ENCODE data around the gene DDX10.

Gene DDX10

GRCh38 chr11:108939135-108939534 lies 274.3 kb downstream of the DDX10 start:
- DNase-seq (ENCODE audit: low read depth): no peak

DNA sequence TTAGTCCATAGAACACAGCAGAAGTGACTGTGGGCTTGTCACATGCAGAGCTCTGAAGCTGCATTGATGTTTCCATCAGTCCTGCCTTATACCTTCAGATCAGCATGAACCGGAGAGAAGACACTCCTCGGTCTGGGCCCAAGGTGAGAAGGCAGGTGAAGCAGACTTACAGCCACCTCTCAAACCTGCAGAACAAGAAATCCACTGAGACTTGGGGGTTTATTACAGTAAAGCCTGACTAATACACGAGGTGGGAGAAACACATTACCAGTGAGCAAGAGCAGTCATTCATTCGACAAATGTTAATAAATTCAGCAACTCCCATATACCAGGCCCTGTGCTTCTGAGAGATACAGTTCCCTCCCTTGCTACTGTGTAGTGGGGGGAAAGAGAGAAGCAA lies 279.0 kb downstream of the DDX10 start:
- DNase-seq (ENCODE audit: low read depth): no peak

- no peak for DNase-seq (ENCODE audit: low read depth)
These were observed 279.8 kb downstream of the DDX10 start for GRCh38 chr11:108944471-108945178.

GRCh38 chr11:108945341-108945740 lies 280.5 kb downstream of the DDX10 start:
- DNase-seq (ENCODE audit: low read depth): no peak

DNA sequence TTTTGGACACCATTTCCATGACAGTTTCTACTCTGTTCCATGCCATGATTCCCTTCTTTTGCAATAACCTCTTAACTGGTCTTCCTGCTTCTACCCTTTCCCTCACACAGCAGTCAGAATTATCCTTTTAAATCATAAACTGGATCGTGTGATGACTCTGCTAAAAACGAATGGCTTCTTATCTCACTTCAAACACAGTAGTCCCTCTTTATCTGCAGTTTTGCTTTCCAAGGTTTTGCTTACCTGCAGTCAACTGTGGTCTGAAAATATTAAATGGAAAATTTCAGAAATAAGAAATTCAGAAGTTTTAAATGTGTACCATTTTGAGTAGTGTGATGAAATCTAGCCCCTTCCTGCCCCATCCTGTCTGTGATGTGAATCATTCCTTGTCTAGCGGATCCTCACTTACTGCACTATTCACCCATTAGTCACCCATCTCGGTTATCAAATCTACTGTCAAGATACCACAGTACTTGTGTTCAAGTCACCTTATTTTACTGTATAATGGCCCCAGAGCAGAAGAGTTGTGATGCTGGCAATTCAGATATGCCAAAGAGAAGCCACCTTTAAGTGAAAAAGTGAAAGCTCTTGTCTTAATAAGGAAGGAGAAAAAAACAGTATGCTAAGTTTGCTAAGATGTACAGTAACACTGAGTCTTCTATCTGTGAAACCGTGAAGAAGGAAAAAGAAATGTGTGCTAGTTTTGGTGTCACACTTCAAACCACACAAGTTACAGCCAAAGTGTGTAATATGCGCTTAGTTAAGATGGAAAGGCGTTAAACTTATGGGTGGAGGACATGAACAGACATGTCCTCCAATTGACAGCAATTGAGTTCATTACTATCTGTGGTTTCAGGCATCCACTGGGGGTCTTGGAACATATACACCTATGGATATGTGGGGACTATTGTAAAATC lies 283.0 kb downstream of the DDX10 start:
- no peak for DNase-seq (ENCODE audit: low read depth)

- peak; percentile 78 for DNase-seq (ENCODE audit: low read depth)
These were observed 293.7 kb downstream of the DDX10 start for GRCh38 chr11:108958368-108959104.

GRCh38 chr11:108959105-108959761 lies 294.4 kb downstream of the DDX10 start:
- no peak for DNase-seq (ENCODE audit: low read depth)

GRCh38 chr11:108959874-108960273 lies 295.0 kb downstream of the DDX10 start:
- no peak for DNase-seq (ENCODE audit: low read depth)

DNA sequence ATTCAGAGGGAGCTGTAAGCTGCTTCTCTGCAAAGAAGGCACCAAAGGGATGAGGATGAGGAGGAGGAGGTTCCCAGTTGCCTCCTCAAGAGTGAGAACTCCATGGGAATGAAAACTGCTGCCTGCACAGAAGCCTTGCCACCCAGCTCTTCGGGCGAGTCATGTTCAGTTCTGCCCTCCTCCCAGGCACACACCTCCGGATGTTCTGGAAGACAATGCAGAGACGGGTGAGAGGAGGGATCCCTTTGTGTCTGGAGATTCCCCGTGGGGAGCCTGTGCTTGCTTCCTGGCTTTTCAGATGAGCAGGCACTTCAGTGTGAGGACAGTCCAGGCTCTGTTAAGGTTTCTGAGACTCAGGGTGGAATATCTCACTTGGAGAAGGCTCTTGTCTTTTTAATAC lies 295.6 kb downstream of the DDX10 start:
- no peak for DNase-seq (ENCODE audit: low read depth)

DNA sequence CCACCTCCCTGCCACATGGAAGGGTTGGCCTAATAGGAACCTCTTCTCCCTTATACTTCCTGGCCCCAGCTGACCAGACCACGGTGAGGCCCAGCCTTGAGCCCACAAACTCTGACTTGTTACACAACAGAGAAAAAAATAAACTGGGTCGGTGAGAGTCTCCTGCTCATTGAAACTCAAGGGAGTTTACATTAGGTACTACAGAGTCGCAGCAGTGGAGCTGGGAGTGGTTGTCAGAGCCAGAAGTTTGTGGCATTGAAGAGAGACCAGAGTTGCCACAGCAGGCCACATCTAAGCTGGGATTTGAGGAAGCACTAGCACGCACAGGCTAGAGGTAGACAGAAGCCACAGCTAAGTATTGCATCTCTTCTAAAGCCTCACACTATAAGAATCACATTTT lies 296.2 kb downstream of the DDX10 start:
- DNase-seq (ENCODE audit: low read depth): no peak

DNA sequence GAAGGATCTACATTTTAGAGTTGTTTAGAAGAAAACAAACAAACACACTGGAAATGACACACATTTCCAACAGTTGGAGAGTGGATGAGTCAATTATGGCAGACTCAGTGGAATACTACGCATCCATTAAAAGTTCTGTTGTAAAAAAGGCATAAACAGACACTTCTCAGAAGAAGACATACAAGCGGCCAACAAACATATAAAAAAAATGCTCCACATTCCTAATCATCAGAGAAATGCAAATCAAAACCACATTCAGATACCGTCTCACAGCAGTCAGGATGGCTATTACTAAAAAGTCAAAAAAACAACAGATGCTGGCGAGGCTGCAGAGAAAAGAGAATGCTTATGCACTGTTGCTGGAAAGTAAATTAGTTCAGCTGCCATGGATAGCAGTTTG lies 298.2 kb downstream of the DDX10 start:
- DNase-seq (ENCODE audit: low read depth): no peak

GRCh38 chr11:108965306-108966001 lies 300.6 kb downstream of the DDX10 start:
- DNase-seq (ENCODE audit: low read depth): peak; percentile 96

- no peak for DNase-seq (ENCODE audit: low read depth)
These were observed 301.3 kb downstream of the DDX10 start for GRCh38 chr11:108966206-108966605.

DNA sequence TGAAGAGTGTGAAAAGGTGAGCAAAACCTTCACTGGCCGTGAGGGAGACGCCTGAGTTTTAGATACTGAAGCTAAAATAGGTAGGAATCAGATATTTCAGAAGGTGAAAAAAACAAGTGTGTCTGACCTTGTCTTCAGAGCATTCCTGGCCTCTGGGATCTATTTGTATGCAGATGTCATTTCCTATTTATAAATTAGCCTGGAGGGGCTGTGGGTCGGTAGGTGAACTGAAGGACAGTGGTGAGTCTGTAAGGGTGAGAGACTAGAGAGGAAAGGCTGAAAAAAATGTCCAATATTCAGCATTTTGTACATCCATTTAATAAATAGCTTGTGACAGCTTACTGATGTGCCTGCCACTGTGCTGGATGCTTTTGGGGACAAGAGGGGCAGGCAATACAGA lies 302.1 kb downstream of the DDX10 start:
- no peak for DNase-seq (ENCODE audit: low read depth)

DNA sequence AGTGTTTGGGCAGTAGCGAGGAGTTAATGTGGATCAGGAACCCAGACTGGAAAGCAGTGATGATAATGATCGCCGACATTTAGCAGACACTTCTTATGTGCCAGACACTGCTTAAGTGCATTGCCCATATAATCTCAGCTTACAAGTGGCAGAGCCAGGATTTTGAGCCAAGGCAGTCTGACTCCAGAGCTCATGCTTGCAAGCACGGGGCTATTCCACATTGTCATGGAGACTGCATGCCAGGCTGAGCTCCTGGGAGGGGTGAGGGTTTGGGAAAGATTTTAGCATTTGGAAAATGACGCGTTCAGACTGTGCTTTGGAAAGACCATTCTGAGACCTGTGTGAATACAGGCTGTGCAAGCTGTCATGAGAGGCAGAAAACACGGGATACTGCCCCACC lies 302.7 kb downstream of the DDX10 start:
- peak; percentile 86 for DNase-seq (ENCODE audit: low read depth)

DNA sequence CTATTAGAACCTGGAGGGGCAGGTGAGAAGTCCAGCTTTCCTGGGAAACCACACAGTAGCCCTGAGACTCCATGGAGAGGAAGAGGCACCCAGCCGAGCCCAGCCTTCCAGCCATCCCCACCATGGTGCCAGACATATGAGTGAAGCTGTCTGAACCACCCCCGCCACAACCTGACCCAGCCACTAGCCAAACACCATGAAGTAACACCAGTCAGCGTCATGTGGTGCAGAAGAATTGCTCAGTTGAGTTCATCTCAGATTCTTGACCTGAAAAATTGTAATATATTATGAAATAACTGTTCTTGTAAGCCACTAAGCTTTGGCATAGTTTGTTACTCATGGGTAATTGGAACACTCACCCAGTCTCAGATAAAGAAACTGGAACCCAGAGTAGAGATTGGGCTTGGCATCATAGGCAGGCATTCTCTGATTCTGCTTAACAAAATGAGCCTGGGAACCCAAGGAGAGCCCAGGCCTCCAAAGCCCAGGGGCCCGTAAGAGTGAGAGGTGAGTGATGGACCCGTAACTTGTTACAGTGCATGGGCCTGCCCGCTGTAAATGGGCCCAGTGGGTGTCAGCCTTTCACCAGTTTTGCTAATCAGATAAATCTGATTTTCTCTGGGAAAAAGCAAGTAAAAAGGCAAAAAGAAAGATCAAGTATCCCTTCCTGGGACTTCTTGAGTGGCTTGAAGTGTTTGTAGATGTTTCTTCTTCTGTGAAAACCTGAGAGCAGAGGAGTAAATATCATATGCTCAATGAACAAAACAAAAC lies 305.5 kb downstream of the DDX10 start:
- DNase-seq (ENCODE audit: low read depth): peak; percentile 48

DNA sequence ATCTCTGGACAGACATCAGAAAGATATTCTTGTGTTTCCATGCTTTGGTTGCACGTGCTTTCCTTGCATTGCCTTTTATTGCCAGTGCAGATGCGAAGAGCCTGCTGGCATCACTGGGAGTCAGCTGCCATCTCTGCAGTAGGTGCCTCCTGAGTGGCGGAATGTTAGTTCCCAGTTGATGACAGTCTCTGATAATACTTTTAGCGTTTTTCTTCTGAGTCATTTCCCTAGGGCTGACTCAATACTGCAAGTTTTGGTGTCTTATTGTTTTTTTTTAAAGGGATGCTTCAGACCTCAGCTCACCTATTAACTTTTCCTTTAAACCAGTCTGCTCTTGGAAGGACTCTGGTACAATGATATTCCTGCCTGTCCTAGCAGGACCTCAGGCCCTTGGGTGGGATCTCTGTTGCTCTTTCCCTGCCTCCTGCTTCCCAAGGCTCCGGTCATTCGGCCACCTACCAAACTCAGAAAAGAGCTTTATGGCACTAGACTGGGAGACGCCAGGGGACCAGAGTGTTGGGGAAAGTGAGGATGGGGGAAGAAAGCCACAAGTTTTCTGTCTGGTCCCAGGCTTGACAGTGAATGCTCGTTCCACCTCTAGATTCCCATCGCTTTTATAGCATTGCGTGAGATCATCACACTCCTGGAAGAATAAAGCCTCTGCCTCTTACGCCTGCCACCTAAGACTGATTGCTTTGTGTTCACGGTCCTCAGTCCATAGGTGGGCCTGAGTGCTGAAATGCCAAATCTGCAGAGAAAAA lies 308.7 kb downstream of the DDX10 start:
- peak; percentile 52 for DNase-seq (ENCODE audit: low read depth)

- DNase-seq (ENCODE audit: low read depth): no peak
These were observed 310.2 kb downstream of the DDX10 start for GRCh38 chr11:108975026-108975425.

DNA sequence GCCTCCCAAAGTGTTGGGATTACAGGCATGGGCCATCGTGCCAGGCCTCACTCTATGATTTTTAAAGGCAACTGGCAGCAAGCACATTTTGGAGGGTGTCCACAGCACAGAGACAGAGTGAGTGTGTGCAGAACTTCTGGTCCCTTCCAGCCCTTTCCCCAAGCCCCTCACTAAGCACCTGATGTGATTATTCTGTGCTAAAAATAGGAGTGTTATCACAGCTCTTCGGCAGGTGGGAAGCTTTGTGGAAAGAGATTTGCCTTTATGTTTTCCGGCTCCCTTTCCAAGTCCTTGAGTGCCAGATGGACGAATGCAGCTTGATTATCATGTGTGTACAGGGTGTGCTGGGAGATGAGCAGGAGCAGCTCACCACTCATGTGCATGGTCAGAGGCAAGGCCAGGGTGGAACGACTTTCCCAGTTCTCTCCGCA lies 310.8 kb downstream of the DDX10 start:
- no peak for DNase-seq (ENCODE audit: low read depth)

All from fibroblast of gingiva (primary cell).